Stimulated activated CD4-positive, alpha-beta T cell treated with anti-CD3 and anti-CD28 coated beads, Interleukin-4, amount 100 ng/mL, for 1 hour (primary cell): ENCODE measurements around the gene CDK3.
"Not testable (repeated sequence)": the region's sequence is repeated elsewhere in the genome, so short reads cannot be mapped to it uniquely, and the experiment has no call there.

Experiments
- DNase-seq: peaks from one replicate; pipeline ENCODE4 v3.0.0-alpha.2; 2020

Gene CDK3

DNA sequence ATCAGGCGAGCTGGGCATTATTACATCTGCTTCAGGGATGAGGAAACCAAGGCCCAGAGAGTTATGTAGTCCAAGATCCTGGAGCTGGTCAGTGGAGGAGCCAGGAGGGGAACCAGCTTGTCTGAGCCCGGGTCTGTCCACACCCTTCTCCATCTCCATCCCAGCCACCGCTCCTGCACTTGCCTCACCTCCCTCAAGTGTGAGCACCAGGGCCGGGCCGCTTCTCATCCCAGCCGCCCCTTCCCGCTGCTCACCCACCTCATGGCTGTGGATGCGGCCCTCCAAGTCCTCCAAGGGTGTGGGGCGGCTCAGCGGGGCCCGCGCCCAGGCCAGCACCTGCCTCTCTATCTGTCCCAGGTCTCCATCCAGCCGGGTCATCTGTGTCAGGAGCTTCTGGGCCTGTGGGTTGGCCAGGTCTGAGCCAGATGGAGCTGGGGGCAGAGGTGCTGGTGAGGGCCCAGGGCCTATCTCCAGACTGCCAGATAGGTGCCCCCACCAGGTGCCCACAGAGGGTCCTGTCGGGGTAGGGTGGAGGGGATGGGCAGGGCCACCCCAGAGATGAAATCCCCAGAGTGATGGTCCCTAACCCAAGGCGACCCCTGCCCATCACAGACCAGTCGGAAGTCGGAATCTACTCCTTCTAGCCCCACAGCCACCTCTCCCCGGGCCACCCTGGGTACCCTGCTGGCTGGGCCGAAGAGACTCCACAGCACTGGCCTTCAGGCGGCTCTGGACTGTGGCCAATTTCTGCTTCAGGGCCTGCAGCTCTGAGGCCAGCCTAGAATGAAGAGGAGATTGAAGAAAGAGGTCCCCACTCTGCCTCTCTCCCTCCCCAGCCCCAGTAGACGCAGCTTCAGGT, 17.1 kb downstream of the CDK3 start:
- DNase-seq, result no peak

DNA sequence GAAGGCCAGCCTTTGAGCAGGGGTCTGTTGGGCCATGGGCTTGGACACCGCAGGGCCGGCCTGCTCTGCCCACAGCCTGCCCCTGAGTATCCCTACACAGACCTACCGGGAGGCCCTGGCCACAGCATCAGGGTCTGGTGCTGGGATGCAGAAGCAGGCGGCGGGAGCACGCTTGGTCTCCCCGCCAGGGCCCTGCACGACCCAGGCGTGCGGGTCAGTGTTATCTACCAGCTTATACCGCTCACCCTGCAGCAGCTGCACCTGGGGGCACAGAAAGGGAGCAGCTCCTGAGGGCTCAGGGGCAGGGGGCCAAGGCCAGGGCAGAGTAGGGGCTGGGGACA, 17.7 kb downstream of the CDK3 start:
- no peak for DNase-seq

DNA sequence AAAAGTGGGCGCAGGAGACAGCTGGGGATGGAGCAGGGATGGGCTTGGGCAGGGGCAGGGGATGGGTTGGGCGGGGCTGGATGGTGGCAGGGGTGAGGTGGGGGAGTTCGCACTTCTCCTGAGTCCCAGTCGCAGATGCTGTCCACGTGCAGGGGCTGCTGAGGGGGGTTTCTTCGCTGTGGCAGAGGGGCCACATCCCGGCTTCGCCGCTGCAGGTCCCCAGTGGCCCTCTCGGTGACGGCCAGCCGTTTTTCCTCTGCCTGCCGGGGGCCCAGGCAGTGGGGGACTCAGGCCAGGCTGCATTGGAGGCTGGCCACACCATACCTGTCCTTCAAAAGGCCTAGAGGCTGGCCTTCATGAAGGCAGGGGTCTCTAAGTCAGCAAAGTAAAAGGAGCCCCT, 18.1 kb downstream of the CDK3 start:
- no peak for DNase-seq

DNA sequence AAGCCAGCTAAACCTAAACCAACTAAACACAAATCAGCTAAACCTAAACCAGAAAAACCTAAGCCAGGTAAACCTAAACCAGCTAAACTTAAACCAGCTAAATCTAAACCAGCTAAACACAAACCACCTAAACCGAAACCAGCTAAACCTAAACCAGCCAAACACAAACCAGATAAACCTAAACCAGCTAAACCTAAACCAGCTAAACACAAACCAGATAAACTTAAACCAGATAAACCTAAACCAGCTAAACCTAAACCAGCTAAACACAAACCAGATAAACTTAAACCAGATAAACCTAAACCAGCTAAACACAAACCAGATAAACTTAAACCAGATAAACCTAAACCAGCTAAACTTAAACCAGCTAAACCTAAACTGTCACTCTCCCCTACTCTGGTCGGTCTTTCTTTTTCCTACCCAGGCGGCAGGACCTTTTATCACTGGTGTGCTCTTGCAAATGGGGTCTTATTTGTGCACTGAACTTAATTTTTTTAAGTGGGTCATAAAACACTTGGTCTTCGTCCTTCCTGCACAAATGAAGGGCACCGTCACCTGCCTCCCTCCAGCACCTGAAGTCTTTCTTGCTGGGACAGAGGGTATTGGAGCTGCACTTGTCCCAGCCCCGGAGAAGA, 19.3 kb downstream of the CDK3 start:
- no peak for DNase-seq

DNA sequence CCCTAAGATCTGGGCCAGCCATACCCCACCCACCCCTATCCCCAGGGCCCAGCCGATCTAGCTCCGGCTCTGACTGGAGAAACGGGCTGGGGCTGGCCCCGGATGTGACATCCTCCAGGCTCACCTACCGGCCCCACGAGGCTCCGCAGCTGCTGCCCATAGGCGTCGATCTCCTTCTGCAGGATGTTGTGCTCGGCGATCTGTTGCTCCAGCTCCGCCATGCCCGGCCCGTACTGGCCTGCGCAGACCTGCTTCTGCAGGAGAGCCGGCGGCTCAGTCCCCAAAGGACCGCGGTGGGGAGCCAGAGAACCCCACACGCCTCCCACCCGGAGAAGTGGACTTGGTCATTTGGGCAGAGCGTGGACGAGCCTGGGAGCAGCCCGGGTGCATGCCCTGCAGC, 21.6 kb downstream of the CDK3 start:
- DNase-seq, result no peak

DNA sequence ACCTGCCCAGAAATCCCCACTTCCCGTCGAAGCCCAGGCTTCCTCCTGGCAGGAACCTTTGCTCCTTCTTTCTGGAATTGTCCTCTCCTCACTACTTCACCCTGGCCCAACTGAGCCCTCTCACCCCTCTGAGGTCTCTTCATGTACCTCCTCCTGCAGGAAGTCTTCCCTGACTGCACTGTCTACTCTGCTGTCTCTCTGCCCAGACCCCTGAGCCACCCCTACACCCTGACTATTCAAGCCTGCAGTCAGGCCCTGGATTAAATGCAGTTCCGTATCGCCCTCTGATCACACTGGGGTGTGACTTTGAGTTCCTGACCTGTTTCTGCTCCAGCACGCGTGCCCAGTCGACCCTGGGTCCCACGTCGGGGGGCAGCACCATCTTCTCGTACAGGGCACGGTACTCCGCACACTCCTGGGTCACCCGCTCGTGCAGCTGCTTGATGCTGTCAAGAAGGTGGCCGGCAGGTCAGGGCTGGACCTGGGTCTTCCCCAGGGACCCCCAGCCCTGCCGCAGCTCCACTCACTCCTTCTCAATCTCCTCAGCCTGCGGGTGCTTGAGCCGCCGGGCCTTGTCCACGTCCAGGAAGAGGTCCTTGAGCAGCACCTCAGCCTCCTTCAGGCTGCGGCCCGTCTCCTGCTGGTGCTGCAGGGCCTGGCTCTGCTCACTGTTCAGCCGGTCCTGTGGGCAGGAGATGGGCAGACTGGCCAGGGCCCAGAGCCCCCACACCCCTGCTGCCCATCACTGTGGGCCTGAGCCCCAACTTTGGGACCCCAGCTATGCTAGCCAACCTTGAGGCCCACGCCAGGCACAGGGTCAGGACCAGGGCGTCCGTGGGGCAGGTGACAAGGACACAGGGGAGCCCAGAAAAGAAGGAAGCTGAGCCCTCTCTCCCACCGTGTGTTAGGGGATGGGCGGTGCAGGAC, 22.6 kb downstream of the CDK3 start:
- DNase-seq, result no peak

DNA sequence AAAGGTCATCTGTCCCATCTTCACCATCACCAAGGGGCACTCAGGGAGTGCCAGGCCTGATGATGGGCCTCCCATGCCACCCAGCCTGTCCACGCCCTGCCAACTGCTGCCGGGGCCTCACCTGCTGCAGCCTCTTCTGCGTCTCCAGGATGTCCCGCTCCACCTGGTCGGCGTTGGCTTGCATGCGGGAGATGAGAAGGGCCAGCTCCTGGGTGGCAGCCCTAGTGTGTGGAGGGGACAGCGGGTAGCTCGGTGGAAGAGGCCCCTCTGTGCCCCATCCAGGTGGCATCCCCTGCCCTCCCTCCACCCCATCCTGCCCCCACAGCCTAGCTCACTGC, 23.2 kb downstream of the CDK3 start:
- DNase-seq, result no peak

DNA sequence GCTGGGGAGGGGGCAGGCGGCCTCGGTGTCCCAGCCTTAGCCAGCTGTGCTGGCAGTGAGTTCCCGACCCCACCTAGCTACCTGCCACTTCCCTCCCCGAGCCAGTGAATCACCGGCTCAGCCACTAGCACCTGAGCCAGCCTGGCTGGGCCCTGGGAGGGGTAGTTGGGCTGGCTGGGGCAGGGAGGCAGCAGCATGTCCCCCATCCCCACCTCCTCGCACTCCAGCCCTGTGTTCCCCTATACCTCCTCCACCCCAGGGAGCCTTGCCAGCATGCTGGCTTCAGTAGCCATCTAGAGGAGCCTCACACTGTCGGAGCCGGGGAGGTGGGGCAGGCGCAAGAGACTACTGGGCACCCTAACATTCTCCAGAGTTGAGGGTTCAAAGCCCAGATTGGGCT, 23.7 kb downstream of the CDK3 start:
- DNase-seq, result no peak

DNA sequence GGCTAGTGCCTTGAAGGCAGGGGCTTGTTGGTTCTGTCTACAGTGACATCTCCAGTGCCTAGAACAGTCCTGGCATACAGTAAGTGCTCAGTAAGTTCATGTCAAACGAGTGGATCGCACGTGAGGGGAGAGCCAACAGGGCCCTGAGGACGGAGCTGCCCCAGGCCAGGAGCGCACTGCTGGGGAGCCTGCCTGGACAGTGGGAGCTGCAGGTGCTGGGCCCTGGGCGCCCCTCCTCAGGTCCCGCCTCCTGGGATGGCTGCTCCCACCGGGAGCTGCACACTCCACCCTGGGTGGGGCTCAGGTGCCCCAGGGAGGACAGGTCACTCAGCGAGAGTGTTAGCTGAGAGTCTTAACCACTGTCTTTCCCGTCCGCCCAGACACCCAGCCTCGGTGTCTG, 24.6 kb downstream of the CDK3 start:
- no peak for DNase-seq

DNA sequence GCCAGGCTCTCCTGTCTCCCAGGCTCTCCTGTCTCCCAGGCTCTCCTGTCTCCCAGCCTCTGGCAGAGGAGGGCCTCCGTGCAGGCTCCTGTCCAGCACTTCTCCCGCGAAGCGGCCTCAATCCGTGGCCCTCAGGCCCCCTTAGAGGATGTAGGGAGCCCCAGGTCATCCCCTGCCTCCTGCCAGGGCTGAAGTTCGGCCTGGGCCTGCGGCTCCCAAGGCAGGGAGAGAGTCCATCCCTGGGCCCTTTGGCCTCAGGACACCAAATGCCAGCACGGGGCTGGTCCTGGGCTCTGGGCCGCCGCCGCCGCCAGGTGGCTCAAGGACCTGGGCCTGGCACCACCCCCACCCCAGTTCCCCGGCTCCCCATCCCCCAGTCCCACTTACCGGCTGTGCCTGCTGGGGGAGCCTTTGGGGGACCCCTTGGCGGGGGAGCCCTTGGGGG, 26.1 kb downstream of the CDK3 start:
- no peak for DNase-seq

DNA sequence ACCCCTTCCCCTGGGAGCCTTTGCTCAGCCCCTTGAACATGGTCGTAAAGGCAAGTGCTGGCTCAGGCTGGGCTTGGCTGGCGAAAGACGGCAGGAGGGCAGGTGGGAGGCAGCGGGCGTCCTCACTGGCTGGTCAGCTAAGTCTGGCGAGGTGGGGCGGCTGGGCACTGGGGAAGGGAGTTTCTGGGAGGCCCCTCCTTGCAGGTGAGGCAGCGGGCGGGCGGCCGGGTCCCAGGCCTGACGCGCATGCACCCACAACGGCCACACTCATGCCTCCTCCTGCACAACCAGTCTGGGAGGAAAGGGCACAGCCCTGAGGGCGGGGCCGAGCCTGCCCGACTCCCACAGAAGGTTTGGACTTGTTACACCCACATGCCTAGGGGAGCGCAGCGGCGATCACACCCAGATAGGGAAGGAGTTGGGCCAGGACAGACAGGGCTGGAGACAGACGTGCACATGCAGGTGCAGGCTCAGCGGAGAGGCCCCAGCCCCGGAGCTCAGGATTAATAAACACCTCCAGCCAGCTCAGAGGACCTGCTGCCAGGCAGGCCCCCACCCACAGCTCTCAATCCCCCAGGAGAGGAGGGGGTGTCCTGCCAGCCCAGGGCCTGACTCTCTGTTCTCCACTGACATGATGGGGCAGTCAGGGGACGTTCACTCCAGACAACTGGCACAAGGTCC, 26.6 kb downstream of the CDK3 start, which contains the start of gene EVPL:
Gene EVPL, minus strand, starts transcription at position 148 of the 681 bp plus-strand sequence. Its CDS starts 108 bp downstream, at position 40.
- no peak for DNase-seq

DNA sequence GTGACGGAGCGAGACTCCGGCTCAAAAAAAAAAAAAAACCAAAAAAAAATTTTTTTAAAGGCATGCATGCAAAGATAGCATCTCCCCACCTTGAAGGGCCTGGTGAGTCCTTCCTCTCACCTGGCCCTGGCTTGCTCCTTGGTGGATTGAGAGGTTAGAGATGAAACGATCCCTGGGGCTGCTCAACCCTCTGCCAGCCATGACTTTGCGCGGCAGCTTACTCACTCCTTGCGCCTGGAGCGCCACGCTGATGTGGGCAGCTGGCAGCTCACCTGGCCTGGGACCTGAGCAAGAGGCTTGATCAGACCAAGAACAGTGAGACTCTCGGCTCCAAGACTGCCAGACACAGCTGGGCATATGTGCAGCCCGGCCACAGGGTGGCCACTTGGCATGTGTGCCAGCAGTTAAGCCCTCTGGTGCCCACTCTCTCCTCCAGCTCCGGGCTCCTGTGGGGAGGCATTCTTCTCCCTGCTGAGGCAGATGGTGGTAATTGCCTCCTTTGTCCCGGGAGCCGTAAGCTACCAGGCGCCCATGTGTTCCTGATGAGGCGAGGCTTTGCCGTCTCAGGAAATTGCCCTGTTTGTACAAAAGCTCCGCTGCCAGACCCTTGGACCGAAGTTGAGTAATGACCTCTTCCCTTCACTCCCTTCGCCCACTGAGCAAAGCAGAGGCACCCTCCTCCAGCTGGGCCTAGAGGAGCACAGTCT, 31.6 kb downstream of the CDK3 start:
- no peak for DNase-seq

DNA sequence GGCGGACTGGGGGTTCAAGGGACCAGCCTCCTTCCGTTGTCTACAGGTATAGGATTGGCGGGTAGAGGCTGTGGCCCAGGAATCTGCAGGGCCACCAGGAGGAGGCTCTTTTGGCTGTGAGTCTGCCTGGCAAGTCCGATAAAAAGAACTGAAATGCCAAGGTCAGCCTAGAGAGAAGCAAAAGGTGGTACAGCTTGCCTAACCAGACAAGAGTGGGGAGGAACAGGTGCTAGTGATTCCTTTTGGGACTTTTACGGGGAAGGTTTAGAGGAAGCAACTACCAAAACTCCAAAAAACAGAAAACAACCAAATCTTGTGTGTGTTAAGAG, 32.1 kb downstream of the CDK3 start:
- DNase-seq, result no peak

DNA sequence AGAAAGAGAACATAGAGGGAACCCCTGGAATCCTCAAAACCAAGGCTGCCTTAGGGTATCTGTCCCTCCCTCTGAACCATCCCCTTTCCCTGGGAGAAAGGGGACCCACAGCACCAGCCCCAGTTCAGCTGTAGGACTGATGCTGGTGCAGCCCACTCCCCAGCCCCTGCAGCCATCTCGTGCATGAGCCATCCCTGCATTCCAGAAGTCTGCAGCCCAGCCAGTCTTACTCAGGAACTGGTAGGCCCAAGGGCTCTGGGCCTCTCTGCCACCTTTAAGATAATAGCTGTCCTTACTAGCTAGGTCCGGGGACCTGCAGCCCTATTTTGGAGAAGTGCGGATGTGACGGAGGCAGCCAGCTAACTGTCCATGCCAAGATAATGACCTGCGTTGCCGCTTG, 32.5 kb downstream of the CDK3 start:
- no peak for DNase-seq

DNA sequence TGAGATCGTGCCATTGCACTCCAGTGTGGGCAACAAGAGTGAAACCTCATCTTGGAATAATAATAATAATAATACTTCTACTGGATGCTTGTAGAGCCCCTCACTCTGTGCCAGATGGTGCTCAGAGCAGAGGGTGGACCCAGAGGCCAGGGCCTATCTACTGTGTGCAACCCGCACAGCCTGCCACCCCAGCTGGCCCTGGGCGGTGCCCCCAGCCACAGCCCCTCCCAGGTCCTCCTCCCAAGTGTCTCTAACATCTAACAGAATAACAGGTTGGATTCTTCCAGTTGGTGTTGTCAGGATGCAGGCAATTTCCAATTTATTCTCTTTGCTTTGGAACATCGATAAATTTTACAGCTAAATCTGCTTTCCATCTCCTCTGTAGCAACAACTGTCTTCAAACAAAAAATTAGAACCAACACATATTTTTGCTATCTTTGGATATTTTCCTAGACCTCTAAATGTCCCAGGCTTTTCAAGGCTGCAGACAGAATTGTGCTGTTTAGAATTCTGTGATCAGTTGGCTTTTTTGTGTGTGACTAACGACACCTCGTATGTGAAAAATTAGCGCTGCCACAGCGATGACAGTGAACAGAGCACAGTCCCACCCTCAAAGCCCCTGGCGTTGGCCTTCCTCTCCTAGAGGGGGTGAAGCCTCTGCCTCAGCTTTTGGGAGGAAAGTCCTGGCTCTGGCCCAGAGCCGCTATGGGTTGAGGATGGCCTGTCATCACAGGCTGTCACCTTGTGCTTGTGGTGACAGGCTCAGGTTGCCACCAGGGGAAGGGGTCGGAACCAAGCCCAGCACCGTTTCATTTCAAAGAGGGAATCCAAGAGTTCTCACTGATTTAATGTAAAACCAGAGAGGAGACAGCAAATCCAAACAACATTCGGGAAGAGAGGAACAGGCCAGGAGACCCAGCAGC, 34.0 kb downstream of the CDK3 start:
- no peak for DNase-seq

DNA sequence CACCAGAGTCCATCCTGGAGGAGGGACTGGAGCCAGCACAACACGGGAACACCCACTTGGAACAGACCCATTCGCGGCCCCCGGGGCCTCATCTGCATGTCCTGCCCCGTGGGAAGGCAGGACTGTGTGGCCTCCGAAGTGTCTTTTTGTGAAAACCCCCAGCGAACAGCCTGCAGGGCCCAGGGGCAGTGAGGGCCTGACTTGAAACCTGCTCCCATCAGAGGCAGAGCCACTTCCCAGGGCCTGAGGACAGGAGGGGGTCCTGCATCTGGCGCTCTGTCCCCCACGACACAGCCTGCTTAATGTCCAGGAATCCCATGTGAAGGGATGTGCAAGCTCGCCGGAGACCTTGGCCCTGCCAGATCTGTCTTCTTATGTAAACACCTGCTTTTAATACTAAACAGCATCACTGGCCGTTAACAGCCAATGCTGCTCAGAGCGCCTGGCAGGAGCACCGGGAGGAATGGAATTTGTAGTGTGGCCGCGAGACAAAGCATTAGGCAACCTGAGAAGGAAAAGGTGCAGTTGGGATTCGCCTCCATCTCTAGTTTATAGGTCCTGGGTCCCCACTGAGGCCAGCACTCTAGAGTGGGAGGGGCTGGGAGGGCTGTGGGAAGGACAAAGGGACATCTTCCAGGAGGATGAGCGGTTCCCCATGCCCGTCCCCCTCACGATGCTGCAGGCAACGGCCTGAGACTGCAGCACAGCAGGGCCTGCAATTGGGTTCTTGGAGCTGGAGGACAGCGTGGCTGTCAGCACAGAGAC, 36.0 kb downstream of the CDK3 start:
- no peak for DNase-seq

DNA sequence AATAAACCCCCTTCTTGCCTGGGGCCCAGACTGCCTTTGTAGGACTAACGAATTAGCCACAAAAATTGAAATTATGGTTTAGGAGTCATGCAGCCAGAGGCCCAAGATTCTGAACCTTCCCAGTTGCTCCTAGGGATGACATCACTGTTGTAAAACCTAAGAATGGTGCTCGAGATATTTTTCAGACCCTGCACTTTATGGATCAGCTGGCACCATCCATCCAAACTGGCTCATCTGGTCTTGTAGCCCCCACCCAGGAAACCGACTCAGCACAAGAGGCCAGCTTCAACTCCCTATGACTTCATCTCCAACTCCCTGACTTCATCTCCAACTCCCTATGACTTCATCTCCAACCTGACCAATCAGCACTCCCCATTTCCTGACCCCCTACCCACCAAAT, 37.4 kb downstream of the CDK3 start:
- DNase-seq, result no peak

DNA sequence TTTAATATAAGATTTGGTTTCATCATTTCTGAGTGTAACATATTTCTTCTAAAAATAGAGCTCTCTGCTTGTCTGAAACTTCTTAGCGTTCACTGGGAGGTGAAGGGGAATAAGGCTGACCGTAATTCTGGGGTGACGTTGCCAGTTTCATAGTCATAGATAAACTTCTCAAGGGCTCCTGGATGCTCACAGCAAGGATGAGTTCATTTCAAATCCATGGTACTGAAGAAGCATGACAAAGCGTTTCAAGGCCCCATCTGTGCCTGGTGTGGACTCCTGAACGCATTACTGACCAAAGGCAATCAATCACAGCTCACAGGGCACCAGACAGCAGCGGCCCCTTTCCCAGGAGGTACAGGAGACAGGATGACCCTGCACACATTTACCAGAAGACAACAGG, 38.5 kb downstream of the CDK3 start:
- DNase-seq, result no peak

DNA sequence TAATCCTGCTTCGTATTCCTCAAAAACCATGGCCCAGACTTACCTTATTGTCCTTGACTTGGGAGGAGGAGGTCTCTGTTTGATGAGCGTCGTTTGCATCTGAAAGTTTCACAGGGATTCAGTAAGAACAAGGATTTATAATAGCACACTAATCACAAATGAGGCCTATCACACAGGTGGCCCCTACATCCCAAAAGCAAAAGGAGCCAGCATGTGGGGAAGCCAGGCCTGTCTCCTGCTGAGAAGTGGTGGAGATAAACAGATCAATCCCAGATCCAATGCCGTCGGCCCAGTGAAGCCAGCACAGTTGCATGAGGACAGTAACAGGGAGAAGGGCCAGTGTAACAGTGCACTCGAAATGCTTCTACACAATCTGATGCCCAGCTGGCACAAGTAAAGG, 39.7 kb downstream of the CDK3 start:
- no peak for DNase-seq

DNA sequence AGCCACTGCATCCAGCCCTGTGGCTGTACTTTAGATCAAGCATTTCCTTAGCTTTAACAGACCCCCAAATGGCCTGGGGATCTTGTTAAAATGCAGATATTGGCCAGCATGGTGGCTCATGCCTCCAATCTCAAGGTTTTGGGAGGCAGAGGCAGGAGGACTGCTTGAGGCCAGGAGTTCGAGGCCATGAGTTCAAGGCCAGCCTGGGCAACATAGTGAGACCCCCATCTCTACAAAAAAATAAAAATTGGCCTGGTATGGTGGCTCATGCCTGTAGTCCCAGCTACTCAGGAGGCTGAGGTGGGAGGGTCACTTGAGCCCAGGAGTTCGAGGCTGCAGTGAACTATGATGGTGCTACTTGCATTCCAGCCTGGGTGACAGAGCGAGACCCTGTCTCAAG, 42.2 kb downstream of the CDK3 start:
- not testable (repeated sequence) for DNase-seq
